Activated naive CD4-positive, alpha-beta T cell treated with anti-CD3 and anti-CD28 coated beads, Interleukin-2, amount 50 U/mL, for 24 hours (primary cell): ENCODE data around the gene GMDS.

ENCODE experiments used
- H3K27ac Mint-ChIP-seq: one replicate; pipeline ENCODE4 v1.8.0; 2021; ENCODE audit warnings: mild to moderate bottlenecking, mixed read lengths
- H3K27me3 Mint-ChIP-seq: one replicate; pipeline ENCODE4 v1.8.0; 2021; ENCODE audit warnings: mixed read lengths
- H3K36me3 Mint-ChIP-seq: one replicate; pipeline ENCODE4 v1.8.0; 2021; ENCODE audit warnings: mixed read lengths
- H3K4me1 Mint-ChIP-seq: one replicate; pipeline ENCODE4 v1.8.0; 2021; ENCODE audit warnings: mixed read lengths
- H3K4me3 Mint-ChIP-seq: one replicate; pipeline ENCODE4 v1.8.0; 2021; ENCODE audit warnings: mild to moderate bottlenecking, mixed read lengths
- H3K9me3 Mint-ChIP-seq: one replicate; pipeline ENCODE4 v1.8.0; 2021; ENCODE audit warnings: mixed read lengths

GMDS gene

DNA sequence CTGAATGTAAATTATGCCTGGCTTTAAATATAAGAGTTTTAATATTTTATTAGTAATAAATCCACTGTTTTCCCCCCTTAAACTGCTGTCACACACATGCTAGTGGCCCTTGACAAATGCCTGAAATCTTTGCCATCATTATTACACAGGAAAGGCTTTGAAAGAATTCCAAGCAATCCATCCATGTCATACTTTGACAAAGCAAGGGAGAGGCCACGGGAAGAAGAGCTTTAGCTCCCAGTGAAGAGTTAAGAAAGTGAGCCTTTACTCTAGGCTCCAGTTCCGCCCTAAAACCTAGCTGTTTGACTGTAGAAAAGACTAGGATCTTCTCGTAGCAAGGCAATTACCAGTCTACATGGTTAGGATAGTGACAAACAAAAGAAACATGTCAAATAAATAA, 147.9 kb downstream of the GMDS start:
- no peak overlapping the region for H3K27ac Mint-ChIP-seq

DNA sequence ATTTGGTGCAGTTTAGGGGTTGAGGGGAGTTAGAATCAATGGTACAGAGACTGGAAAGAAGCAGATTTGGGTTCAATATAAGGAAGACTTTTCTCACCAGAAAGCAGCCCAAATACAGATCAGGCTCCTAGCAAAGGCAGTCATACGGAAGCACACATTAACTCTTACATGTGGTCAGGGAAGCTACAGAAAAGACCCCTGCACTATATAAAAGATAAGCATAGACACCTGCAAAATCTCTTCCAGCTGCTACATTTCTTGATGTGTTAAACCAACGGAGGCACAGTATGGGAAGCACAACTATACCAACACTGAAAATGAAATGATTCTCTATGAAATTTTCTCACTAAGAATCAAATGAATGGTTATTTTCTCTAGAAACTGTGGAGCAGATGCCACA, 150.8 kb downstream of the GMDS start:
- Mint-ChIP-seq H3K4me3 (no peak overlapping the region), H3K9me3 (no peaks in the 10 kb centered on the region), H3K36me3 (peaks cover 6% of the 10 kb centered on the region), H3K27ac (no peak overlapping the region), H3K27me3 (no peaks in the 10 kb centered on the region), H3K4me1 (no peaks in the 10 kb centered on the region)

More for the DNA sequence above, 147.9 kb downstream of the GMDS start:
- peaks cover 1% of the 10 kb centered on the region for H3K36me3 Mint-ChIP-seq
- H3K9me3 Mint-ChIP-seq = no peaks in the 10 kb centered on the region
- no peaks in the 10 kb centered on the region for H3K4me1 Mint-ChIP-seq
- H3K4me3 Mint-ChIP-seq = no peak overlapping the region
- H3K27me3 Mint-ChIP-seq = no peaks in the 10 kb centered on the region

DNA sequence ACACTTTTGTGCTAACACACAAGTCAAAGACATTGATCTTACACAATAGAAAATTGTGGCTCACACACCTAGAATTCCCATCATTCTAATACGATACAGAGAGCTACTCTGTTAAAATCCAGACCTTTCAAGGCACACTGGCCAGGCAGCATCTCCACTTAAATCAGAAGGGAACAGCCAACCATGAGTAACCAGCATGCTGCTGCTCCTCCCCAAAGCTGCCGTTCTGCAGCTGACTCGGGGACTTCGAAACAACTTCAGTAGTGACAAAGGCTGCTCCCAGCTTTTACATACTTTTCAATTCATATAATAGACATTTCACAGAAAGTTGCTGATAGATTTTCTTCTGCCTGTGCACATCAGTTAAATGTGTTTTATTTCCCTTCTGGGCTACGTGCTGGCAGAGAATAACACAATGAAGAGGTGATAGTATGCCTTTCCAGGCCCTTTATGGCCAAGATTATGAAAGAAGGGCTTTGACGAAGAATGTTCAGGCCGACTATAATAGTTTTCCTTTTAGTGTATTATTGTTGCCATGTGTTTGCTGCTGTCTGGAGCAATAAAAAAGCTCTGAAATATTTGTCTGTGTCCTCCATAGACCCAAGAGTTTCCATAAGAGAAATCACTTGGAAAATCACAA, 159.0 kb downstream of the GMDS start:
- Mint-ChIP-seq H3K27ac (no peak overlapping the region), H3K9me3 (peaks cover 5% of the 10 kb centered on the region), H3K4me3 (no peak overlapping the region), H3K36me3 (peaks cover 24% of the 10 kb centered on the region), H3K27me3 (no peaks in the 10 kb centered on the region), H3K4me1 (peaks cover 23% of the 10 kb centered on the region)

DNA sequence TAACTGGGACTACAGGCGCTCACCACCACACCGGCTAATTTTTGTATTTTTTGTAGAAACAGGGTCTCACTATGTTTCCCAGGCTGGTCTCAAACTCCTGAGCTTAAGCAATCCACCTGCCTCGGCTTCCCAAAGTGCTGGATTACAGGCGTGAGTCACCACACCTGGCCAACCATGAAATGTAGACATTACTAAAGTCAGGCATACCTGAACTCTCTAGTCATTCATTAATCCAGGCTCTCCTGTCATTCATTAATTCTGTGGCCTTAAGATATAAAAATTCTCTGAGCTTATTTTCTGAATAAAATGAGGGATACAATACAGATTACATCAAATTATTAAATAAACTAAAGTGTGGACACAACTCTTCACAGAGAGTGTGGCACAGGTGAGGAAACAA, 159.7 kb downstream of the GMDS start:
- Mint-ChIP-seq H3K9me3 (peaks cover 5% of the 10 kb centered on the region), H3K4me3 (no peak overlapping the region), H3K27me3 (no peaks in the 10 kb centered on the region), H3K4me1 (peaks cover 25% of the 10 kb centered on the region), H3K36me3 (peaks cover 22% of the 10 kb centered on the region), H3K27ac (no peak overlapping the region)

DNA sequence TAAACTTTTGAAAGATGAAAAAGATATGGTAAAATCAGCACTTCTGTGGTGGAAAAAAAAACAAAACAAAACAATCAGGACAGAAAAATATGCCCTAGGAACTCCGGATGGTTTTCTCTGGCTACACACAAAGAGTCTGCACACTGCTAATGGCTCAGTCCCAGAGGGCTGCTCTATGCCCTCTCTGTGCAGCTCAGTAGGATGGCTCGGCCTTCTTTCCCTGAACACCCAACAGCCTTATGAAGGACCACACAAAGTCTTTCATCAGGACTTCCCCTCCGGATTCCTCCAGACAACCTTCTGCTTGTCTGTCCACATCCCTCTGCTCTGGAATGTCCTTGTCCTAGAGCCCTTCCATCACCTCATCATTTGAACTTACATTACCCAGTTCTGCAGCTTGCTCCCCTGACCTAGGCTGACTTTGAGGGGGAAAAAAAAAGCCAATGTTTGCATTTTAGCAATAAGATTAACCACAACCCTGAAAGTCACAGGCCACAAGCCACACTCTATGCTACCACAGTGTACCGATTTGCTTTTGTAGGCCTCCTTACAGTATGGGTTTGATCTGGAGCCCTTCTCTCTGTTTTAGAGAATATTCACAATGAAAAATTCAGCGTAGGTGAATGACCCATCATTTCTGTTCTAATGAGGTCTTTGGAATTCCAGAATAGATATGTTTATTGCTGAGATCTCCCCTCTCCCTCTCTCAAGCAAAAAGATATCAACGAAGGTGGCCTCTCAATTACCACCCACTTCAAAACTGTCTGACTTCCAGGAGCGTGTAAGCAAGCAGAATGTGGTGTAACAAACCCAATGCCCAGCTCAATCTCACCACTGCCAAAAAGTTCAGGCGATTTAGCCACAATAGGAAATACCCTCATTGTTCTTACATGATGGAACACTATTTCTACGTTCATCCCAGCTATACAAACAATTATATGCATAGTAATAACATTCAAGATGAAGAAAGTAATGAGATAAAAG, 164.0 kb downstream of the GMDS start:
- peaks cover 29% of the 10 kb centered on the region for H3K9me3 Mint-ChIP-seq
- peaks cover 55% of the 10 kb centered on the region for H3K4me1 Mint-ChIP-seq
- no peak overlapping the region for H3K27ac Mint-ChIP-seq
- H3K36me3 Mint-ChIP-seq = peaks cover 34% of the 10 kb centered on the region
- no peaks in the 10 kb centered on the region for H3K27me3 Mint-ChIP-seq
- no peak overlapping the region for H3K4me3 Mint-ChIP-seq

DNA sequence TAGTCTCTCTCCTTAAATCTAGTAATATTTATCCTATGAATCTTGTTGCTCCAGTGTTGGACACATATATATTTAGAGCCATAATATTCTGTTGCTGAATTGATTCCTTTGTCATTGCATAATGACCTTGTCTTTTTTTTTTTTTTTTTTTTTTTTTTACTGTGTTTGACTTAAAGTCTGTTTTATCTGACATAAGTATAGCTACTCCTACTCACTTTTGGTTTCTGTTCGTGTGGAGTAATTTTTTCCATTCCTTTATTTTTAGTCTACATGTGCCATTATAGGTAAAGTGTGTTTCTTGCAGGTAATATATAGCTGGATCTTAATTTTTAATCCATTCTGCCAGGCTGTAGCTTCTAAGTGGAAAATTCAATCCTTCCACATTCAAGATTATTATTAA, 166.5 kb downstream of the GMDS start:
- no peaks in the 10 kb centered on the region for H3K27me3 Mint-ChIP-seq
- peaks cover 29% of the 10 kb centered on the region for H3K9me3 Mint-ChIP-seq
- peaks cover 29% of the 10 kb centered on the region for H3K36me3 Mint-ChIP-seq
- no peak overlapping the region for H3K27ac Mint-ChIP-seq
- peaks cover 51% of the 10 kb centered on the region for H3K4me1 Mint-ChIP-seq
- no peak overlapping the region for H3K4me3 Mint-ChIP-seq

DNA sequence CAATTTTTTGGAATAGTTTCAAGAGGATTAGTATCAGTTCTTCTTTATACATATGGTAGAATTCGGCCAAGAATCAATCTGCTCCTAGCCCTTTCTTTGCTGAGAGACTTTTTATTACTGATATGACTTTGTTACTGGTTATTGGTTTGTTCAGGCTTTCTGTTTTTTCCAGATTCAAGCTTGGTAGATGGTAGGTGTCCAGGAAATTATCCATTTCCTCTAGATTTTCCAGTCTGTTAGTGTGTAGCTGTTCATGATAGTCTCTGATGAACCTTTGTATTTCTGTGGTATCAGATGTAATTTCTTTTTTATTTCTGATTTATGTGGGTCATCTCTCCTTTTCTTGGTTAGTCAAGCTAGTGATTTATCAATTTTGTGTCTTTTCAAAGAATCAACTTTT, 167.6 kb downstream of the GMDS start:
- Mint-ChIP-seq H3K27ac (no peak overlapping the region), H3K4me1 (peaks cover 45% of the 10 kb centered on the region), H3K36me3 (peaks cover 26% of the 10 kb centered on the region), H3K27me3 (no peaks in the 10 kb centered on the region), H3K9me3 (peaks cover 24% of the 10 kb centered on the region), H3K4me3 (no peak overlapping the region)

DNA sequence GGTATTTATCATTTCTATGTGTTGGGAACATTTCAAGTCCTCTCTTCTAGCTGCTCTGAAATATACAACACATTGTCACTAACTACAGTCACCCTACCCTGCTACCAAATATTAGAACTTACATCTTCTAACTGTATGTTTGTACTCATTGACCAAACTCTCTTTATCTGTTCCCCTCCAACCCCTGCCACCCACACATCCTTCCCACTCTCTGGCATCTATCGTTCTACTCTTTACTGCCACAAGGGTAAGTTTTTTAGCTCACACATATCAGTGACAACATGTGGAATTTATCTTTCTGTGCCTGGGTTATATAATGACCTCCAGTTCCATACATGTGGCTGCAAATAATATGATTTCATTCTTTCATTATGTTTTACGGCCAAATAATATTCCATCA, 171.9 kb downstream of the GMDS start:
- no peak overlapping the region for H3K4me3 Mint-ChIP-seq
- H3K27ac Mint-ChIP-seq = no peak overlapping the region
- peaks cover 16% of the 10 kb centered on the region for H3K9me3 Mint-ChIP-seq

DNA sequence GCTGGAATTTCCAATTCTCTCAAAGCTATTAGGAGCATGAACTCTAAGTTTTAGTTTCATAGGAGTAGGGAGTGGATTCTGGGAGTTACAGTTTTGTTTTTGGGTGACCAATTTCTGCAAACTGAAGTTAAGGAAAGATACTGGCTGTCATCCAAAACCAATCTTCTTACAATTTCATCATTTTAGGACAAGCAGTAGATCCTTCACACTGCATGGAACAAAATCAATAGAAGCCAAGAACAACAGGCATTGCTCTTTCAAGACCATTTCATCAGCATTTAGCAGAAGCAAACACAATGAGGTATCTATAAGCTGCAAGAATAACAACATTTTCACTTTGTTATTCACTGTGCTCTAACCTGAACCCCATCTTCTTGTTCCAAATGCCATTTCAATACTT, 173.0 kb downstream of the GMDS start:
- peaks cover under 1% of the 10 kb centered on the region for H3K4me1 Mint-ChIP-seq
- no peaks in the 10 kb centered on the region for H3K27me3 Mint-ChIP-seq
- no peak overlapping the region for H3K4me3 Mint-ChIP-seq
- H3K27ac Mint-ChIP-seq = no peak overlapping the region
- H3K9me3 Mint-ChIP-seq = peaks cover 6% of the 10 kb centered on the region
- H3K36me3 Mint-ChIP-seq = peaks cover 9% of the 10 kb centered on the region

More for the DNA sequence above, 171.9 kb downstream of the GMDS start:
- Mint-ChIP-seq H3K4me1 (peaks cover 10% of the 10 kb centered on the region), H3K36me3 (peaks cover 17% of the 10 kb centered on the region), H3K27me3 (no peaks in the 10 kb centered on the region)

DNA sequence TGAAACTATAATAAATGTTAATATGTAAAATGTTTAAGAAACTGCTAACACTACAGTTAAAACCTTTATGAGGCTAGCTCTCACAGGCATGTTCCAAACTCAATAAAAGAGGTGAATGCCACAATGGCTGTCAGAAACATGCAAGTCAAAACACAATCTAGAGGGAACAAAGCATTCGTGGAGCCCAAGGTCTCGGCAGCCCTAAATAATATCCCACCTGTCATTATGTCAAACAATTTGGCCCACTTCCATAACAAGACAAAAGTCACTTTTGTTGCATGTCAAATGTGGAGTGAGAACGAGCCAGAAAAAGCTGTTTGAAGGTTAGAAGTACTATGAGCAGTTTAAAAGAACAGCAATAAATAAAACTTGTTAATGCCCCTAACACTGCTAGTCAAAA, 181.9 kb downstream of the GMDS start:
- Mint-ChIP-seq H3K4me3 (no peak overlapping the region), H3K36me3 (peaks cover 7% of the 10 kb centered on the region), H3K27me3 (no peaks in the 10 kb centered on the region), H3K27ac (no peak overlapping the region), H3K9me3 (peaks cover 5% of the 10 kb centered on the region), H3K4me1 (peaks cover 4% of the 10 kb centered on the region)

DNA sequence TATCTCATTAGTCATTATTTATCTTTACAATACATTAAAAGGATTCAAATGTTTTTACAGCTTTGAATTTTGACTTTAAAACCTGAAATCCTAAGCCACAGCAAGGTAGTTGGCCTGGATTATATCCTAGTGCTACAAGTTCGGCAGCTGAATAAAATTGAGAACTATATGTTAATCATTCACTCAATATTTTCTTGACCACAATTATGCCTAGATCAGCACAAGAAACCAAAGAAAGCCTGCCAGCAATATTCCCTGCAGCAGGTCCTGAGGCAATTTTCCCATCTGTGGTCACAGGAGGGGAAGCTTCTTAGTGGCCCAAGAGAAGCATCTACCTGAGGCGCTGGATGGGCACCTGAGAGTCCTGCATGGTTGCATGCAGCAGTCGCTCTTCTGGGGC, 183.5 kb downstream of the GMDS start:
- H3K27ac Mint-ChIP-seq = no peak overlapping the region

DNA sequence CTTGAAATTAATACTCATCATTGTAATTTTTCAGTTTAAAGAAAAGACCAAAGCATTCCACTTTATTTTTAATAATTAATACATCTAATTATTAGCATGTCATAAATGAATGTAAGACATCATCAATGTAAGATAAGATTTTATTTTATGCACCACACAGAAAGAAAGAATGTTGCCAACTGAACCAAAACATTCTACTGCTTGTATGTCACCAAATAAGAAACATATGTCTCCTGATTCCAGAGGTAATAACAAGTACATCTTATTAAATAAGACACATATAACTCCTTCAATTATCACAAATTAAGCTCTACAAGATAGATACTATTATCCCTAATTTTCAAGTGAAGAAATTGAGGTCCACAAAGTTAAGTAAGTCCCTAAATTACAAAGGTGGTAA, 189.5 kb downstream of the GMDS start:
- Mint-ChIP-seq H3K27me3 (no peaks in the 10 kb centered on the region), H3K27ac (no peak overlapping the region), H3K36me3 (peaks cover 11% of the 10 kb centered on the region), H3K4me1 (peaks cover 16% of the 10 kb centered on the region), H3K4me3 (no peak overlapping the region), H3K9me3 (peaks cover 5% of the 10 kb centered on the region)

More for the DNA sequence above, 183.5 kb downstream of the GMDS start:
- Mint-ChIP-seq H3K36me3 (peaks cover 11% of the 10 kb centered on the region), H3K9me3 (peaks cover 5% of the 10 kb centered on the region), H3K27me3 (no peaks in the 10 kb centered on the region), H3K4me3 (no peak overlapping the region), H3K4me1 (peaks cover 12% of the 10 kb centered on the region)

DNA sequence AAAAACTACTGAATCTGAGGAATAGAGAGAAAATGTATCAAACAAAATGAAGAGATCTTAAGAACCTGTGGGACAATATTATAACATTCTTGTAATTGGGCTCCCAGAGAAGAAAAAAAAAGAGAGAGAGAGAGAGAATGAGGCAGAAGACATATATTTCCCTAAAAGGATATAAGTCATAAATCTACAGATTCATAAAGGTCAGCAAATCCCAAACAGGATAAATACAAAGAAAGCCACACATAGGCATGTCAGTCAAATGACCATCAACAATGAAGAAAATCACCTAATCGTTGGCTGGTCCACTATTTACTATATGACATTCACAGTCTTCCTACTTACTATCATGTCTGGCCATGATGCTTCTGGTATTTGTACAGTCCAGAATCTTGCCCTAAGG, 190.3 kb downstream of the GMDS start:
- Mint-ChIP-seq H3K36me3 (peaks cover 7% of the 10 kb centered on the region), H3K4me1 (peaks cover 16% of the 10 kb centered on the region), H3K9me3 (peaks cover under 1% of the 10 kb centered on the region), H3K27me3 (no peaks in the 10 kb centered on the region), H3K27ac (no peak overlapping the region), H3K4me3 (no peak overlapping the region)

DNA sequence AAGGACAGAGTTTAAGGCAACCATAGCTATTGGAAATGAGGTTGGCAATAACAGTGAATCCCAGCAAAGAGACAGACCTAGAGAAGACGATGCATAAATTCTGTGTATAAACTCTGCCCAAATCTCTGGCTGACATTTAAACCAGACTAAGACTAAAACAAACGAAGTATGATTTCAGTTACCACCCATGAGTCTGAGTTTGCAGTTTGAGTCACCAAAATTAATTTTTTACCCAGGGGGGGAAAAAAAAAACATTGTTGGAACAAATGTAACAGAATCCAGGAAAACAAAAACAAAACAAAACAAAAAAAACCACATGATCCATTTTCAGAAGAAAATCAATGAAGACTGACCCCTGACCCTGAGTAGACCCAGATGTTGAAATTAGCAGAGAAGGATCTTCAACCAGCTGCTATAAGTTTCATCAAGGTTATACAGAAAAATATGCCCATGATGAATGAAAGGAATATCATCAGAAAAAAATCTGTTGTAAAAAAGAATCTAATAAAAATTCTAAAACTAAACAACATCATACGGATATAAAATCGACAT, 190.8 kb downstream of the GMDS start:
- Mint-ChIP-seq H3K36me3 (peaks cover 5% of the 10 kb centered on the region), H3K27ac (no peak overlapping the region), H3K4me3 (no peak overlapping the region), H3K9me3 (no peaks in the 10 kb centered on the region), H3K4me1 (peaks cover 16% of the 10 kb centered on the region), H3K27me3 (no peaks in the 10 kb centered on the region)

DNA sequence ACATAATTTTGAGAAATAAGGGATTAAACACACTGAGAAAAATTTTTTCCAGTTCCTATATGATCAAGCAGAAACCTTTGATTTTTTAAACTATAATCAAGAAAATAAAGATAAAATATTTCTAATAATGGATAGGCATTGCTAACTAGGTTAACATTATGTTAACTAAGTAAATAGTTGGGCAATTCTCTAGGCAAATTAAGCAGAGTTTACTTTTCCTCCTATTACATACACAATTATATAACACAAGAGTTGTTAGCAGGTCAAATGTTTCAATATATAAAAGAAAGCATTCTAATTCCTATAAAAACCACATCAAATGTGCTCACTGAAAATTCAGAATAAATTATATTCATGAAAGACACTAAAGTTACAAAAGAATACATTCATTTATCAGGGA, 191.7 kb downstream of the GMDS start:
- Mint-ChIP-seq H3K4me3 (no peak overlapping the region), H3K27ac (no peak overlapping the region), H3K36me3 (peaks cover 5% of the 10 kb centered on the region), H3K4me1 (peaks cover 16% of the 10 kb centered on the region), H3K9me3 (no peaks in the 10 kb centered on the region), H3K27me3 (no peaks in the 10 kb centered on the region)

DNA sequence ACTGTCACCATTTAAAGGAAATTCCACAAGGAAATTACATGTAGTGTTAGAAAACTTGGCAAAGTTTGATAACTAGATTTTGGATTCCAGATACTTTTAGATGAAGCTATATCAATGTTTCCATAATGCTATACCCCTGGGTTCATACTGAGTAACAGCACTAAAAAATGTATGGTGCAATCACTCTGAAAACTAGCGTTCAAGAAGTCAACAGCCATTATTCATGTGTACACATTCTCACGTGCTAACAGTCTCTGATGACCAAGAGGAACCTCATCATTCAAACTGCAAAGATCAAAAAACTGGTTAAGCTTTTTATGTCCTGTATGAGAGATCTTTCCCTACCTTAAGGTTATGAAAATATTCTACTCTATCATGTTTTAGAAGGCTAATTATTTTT, 197.6 kb downstream of the GMDS start:
- Mint-ChIP-seq H3K36me3 (peaks cover 3% of the 10 kb centered on the region), H3K4me1 (no peaks in the 10 kb centered on the region), H3K27me3 (no peaks in the 10 kb centered on the region), H3K9me3 (no peaks in the 10 kb centered on the region), H3K27ac (no peak overlapping the region), H3K4me3 (no peak overlapping the region)
